Stimulated activated CD4-positive, alpha-beta T cell treated with anti-CD3 and anti-CD28 coated beads, Interleukin-4, amount 100 ng/mL, for 1 hour (primary cell): ENCODE data around the gene TMEM61.
"Not testable (repeated sequence)": the region's sequence is repeated elsewhere in the genome, so short reads cannot be mapped to it uniquely, and the experiment has no call there.

Experiments used
- DNase-seq: peaks from one replicate; pipeline ENCODE4 v3.0.0-alpha.2; 2020

Gene TMEM61

GRCh38 chr1:55005351-55006140, 25.1 kb downstream of the TMEM61 start:
- DNase-seq, result no peak

DNA sequence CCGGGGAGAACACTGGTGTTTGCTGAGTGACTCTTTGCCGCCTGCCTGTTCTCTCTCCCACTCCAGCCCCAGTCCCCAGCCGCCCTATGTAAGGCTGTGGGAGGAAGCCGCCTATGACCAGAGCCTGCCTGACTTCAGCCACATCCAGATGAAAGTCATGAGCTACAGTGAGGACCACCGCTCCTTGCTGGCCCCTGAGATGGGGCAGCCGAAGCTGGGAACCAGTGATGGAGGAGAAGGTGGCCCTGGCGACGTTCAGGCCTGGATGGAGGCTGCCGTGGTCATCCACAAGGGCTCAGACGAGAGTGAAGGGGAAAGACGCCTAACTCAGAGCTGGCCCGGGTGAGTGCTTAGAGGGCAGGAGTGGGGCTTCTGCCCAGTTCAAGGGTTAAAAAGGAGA, 26.5 kb downstream of the TMEM61 start:
- no peak for DNase-seq

GRCh38 chr1:55007625-55008024, 27.2 kb downstream of the TMEM61 start:
- DNase-seq, result no peak

DNA sequence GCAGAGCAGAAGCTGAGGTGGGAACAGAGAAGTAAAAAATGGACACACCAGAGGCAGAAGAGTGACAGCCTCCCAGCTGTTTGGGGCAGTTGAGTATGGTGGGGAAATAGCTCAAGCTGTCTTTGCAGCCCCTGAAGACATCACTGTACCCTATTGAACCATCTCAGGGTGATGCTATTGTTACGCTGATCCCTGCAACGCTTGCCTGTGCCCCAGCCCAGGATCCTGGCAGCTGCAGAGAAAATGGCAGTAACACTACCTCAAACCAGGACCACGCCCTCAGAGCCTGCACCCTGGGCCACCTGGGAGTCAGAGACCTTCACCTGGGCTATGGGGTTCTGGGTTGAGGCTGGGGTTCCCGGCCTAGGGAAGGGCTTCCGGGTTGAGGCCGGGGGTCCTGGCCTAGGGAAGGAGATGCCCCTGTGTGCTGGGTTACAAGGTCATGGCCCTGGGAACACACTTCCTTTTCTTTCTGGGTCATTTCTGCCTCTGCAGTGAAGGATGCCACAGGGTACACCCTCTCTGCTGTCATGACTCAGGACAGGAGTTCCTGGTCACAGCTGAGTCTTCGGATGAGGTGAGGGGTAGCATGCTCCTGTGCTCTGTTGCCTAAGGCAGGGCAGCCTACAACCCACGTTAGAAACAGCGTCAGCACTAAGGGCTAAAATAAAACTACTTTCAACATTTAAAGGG, 29.9 kb downstream of the TMEM61 start:
- DNase-seq, result no peak

- no peak for DNase-seq
These were observed 30.4 kb downstream of the TMEM61 start for GRCh38 chr1:55010887-55011217.

DNA sequence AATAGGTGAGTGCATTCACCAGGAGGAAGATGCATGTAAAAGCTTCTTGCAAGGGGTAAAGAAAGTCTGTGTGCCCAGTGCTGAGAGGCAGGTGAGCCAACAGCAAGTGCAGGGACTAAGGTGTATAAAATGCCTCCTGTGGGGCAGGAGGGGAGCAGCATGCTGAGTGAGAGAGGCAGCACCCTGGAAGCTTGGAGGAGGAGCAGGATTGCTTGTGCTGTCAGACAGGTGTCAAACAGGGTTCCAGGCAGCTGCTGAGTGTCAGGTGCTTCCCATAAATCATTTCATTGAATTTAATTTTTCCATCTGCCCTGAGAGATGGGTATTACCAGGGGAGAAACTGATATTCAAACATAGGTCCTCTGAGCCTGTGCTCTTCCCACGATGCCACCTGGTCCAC, 32.2 kb downstream of the TMEM61 start:
- DNase-seq, result no peak

DNA sequence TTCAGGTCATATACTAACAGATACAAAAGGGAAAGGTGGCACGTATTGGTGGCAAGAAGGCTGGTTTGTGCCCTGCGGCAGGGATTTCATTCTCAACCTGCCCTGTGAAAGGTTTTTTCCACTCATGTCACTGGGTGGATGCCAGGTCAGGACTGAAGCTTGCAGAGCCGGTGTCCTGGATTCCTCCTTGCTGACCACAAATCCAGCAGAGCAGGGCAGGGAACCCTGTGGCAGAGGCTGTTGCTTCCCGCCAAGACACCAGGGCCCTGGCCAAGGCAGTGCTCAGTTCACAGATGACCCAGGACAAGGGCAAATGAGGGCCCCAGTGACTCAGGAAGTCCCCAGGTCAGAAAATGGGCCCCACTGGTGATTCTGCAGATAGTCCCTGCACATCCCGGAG, 34.7 kb downstream of the TMEM61 start:
- DNase-seq, result no peak

DNA sequence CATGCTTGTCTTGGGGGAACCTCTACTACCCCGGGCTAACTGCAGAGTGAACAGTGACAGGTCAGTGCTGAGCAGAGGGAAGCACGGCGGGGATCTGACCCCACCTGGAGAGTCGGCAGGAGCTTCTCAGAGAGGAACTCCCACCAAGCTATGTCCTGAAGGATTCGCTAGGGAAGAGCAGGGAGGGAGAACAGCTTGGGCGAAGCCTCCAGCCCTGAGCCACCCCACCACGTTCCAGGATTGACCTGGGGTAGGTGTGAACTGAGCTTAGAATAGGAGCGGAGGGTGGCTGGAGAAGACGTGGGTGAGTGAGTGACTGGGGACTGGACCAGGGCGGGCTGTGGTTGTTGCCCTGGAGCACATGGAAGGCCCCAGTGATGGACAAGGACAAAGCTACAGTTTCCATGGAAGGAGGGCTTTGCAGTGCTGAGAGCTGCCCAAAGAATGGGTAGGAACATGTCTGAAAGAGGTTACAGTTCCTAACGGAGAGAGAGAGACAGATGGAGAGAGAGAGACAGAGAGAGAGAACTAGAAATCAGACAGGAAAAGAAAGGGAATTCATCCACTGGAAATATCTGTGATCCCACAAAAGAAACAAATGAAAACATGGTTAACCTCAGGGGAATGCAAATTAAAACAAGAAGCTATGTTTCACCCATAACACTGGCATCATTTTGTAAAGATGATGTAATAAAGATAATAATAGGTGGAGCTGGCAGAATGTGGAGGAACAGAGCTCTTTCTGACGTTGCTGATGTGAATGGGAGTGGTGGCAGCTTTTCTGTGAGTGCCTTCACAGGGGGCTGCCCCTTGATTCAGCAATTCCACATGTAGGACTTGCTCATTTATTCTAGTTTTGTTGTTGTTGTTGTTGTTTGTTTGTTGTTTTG, 35.5 kb downstream of the TMEM61 start:
- DNase-seq, result no peak

- no peak for DNase-seq
These were observed 38.0 kb downstream of the TMEM61 start for GRCh38 chr1:55018395-55018794.

DNA sequence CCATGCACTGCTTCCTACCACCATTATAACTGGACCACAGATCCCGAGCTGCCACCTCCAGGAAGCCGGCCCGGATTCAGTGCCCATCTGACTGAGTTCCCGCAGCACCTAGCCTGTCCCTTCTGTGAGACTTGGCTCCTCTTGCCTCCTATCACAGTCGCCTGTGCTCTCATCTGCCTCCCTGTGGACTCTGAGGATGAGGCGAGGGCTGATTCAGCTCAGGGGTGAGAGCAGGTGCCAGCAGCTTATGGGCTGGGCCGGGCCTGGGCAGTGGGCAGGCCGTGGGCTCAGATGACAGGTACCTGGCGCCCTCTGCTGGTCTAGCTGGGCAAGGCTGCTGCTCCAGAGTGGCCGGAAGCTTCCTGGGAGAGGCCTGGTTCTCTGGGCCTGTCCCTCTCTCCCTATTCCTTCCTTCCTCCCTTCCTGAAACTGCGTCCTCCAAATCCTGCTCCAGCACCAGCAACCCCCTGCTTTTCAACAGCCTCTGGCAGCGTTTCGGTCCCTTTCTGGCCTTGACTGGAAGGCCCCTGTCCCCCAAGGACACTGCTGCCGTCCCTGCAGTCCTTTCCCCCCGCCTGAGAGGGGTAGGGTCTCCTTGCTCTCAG, 41.6 kb downstream of the TMEM61 start:
- peak; percentile 64 for DNase-seq

DNA sequence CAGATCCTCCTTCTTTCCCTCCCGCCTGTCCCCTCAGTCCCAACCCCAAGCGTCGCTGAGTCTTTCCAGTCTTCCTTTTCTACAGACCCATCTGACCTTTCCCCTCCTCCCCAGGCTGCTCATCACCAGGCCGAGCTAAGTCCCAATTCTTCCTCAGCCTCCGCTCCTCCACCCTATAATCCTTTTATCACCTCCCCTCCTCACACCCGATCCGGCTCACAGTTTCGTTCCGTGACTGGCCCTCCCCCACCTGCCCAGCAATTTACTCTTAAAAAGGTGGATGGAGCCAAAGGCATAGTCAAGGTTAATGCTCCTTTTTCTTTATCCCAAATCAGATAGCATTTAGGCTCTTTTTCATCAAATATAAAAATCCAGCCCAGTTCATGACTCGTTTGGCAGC, 43.7 kb downstream of the TMEM61 start:
- DNase-seq, result not testable (repeated sequence)

DNA sequence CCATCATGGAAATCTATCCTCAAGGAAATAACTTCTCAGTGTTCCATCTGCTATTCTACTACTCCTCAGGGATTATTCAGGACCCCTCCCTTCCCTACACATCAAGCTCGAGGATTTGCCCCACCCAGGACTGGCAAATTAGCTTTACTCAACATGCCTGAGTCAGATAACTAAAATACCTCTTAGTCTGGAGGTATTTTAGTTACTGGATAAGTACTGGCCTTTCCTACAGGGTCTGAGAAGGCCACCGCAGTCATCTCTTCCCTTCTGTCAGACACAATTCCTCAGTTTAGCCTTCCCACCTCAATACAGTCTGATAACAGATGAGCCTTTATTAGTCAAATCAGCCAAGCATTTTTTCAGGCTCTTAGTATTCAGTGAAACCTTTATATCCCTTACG, 46.3 kb downstream of the TMEM61 start:
- not testable (repeated sequence) for DNase-seq

DNA sequence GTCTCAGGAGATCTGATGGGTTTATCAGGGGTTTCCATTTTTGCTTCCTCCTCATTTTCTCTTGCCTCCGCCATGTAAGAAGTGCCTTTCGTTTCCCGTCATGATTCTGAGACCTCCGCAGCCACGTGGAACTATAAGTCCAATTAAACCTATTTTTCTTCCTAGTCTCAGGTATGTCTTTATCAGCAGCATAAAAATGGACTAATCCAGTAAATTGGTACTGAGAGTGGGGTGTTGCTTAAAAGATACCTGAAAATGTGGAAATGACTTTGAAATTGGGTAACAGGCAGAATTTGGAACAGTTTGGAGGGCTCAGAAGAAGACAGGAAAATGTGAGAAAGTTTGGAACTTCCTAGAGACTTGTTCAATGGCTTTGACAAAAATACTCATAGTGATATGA, 50.7 kb downstream of the TMEM61 start:
- DNase-seq, result not testable (repeated sequence)

DNA sequence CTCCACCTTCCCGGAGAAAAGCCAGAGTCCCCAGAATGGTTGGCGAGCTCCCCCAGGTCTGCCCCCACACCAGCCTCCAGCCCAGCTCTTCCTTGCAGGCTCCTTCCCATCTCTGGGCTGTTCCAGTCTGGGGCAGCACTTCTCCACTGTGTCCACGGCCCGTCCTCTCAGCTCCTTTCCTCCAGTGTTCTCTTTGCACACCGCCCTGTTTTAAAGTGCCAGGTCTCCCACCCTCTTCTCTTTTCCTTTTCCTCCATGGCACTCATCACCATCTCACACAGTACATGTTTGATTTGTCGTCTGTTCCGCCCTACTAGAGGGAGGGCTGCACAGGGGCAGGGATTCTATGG, 52.8 kb downstream of the TMEM61 start:
- no peak for DNase-seq

- no peak for DNase-seq
These were observed 54.2 kb downstream of the TMEM61 start for GRCh38 chr1:55034476-55035133.

GRCh38 chr1:55035904-55036303, 55.5 kb downstream of the TMEM61 start:
- DNase-seq, result no peak

DNA sequence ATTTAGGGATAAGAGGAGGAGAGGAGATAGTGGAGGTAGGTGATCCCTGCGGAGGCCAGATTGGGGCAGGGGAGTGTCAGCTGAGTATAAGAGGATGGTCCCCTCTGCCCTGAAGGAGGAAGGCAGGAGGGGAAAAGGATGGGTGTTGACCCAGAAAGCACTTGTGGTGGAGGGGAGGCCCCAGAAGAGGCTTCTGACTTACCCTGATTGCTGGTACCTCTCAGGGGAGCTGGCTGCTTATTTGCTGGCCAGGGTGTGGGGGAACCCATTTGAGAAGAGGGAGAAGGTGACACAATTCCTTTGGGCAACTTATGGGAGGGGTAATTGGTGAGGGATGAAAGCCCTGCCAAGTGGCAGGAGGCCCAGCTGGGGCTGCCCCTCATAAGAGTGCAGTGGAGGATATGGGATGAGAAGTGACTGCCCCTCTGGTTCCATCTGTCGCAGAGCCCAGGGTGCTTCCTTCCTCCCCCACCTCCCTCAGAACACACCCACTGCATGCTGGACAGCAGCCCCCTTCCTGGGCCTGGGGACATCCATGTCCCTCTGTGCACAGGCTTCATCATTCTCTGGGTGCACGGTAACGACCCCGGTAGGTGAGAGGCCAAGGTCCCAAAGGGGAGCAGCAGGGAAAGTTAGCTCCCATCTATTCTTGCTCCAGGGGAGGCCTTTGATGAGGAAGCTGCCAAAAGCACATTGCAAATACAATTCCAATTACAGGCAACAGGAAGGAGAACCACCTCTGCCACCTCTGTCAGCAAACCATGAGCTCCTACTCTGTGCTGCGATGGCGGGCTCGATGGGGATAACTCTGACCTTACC, 57.5 kb downstream of the TMEM61 start:
- DNase-seq, result no peak

GRCh38 chr1:55038552-55038838, 58.1 kb downstream of the TMEM61 start:
- no peak for DNase-seq

GRCh38 chr1:55038974-55039341, 58.5 kb downstream of the TMEM61 start:
- no peak for DNase-seq

- no peak for DNase-seq
These were observed 59.1 kb downstream of the TMEM61 start, which contains the start of gene PCSK9 for GRCh38 chr1:55039342-55040082. Gene PCSK9, plus strand, starts transcription at chr1:55039548. Its CDS starts 290 bp downstream, at chr1:55039838.
